ENCODE data around the gene GPR31. TPM values are rescaled to one million over a fixed set of nuclear protein-coding genes. Genes with fewer than 3 reads are reported as not detected.

The GPR31 gene
- total and polyA plus RNA-seq, 2 of the 4 experiments (the other 2 are of a cell fraction), result not detected

DNA sequence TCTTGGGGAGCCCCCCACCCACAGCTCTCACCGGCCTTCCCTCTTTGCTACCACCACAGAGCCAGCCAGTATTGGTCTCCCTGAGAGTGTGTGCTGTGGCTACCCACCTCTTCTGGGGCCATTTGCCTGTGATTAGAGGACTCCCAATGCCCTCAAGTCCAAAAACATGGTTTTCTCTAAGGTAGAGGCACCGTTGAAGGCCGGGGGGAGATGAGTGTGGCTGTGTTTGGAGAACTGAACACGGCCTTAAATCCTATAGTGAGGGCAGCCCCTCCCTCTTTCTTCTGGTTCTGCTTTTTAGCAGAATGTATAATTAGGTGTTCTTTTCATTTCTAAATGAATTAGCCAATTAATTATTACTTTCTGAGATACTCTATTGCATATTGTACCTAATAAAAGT lies 32.4 kb downstream of the GPR31 start:
- H3K9me1 ChIP-seq (ENCODE audit: insufficient read depth, low read length), result no peaks in the 10 kb centered on the region
- CTCF ChIA-PET, result no interaction called here
- no peaks in the 10 kb centered on the region for H3K4me1 ChIP-seq (ENCODE audit: control insufficient read depth, insufficient read depth, low read length)
- no peak overlapping the region for H2BK120ac ChIP-seq (ENCODE audit: low read depth, low read length)
- H2AK9ac ChIP-seq (replicated peaks; ENCODE audit: low read depth, low read length, poor library complexity), result no peak overlapping the region
- H4K8ac ChIP-seq (ENCODE audit: low read depth in 2 of 2, low read length in 2 of 2), result no peak overlapping the region
- in situ Hi-C loops (cut with MboI; ENCODE audit: low sequenced_read_pairs), result no loop called here
- no peaks in the 10 kb centered on the region for H3K36me3 ChIP-seq (ENCODE audit: control insufficient read depth, insufficient read depth, low read length)
- no CpG with 5 or more reads among the region's 4 CpGs for WGBS, 2 experiments (ENCODE audit: extremely low coverage in 2 of 2, insufficient read length in 1 of 2)
- H3K4me3 ChIP-seq (ENCODE audit: insufficient read depth, low read depth, low read length), result no peak overlapping the region
- intact Hi-C loops (cut with micrococcal nuclease), result no loop called here
- no peak overlapping the region for H2AFZ ChIP-seq (replicated peaks; ENCODE audit: low read length, poor library complexity)
- no peaks in the 10 kb centered on the region for H4K20me1 ChIP-seq (ENCODE audit: insufficient read depth, low read length)
- TF ChIP-seq MXI1 (IDR thresholded peaks at IDR 0.05; ENCODE audit: borderline replicate concordance, low read depth, low read length), result no peak
- no peak overlapping the region for H3K56ac ChIP-seq (ENCODE audit: extremely low read depth, insufficient read depth, low read length)
- no peak overlapping the region for H4K5ac ChIP-seq (ENCODE audit: low read depth, low read length)
- no peak overlapping the region for H4K91ac ChIP-seq (ENCODE audit: insufficient read depth, low read depth, low read length)
- H3K9ac ChIP-seq (ENCODE audit: low read depth, low read length), result no peak overlapping the region
- ATAC-seq (ENCODE audit: low read depth) (no peak), DNase-seq (no peak)
- no peak overlapping the region for H2BK15ac ChIP-seq (ENCODE audit: low read depth, low read length)
- no peak overlapping the region for H2BK20ac ChIP-seq (ENCODE audit: low read depth, low read length)
- H2BK5ac ChIP-seq (ENCODE audit: low read depth, low read length, poor library complexity, severe bottlenecking), result no peak overlapping the region
- H3K27ac ChIP-seq (ENCODE audit: insufficient read depth, low read length), result no peak overlapping the region
- no peak overlapping the region for H3K23ac ChIP-seq (ENCODE audit: low read depth, low read length)
- no peaks in the 10 kb centered on the region for H3K79me1 ChIP-seq (ENCODE audit: low read depth in 1 of 2, low read length in 2 of 2)
- H3K27me3 ChIP-seq (ENCODE audit: control insufficient read depth, insufficient read depth, low read length), result no peaks in the 10 kb centered on the region
- dilution Hi-C loops (cut with HindIII; ENCODE audit: low sequenced_read_pairs, unreplicated experiment), result no loop called here
- no peak overlapping the region for H2AK5ac ChIP-seq (ENCODE audit: low read depth, low read length)
- no peak overlapping the region for H3K4ac ChIP-seq (ENCODE audit: low read depth, low read length)
- no TSS peak for BruUV-seq (replicated peaks)
- peaks cover 15% of the 10 kb centered on the region for H3K9me3 ChIP-seq (ENCODE audit: control insufficient read depth, insufficient read depth, low read length)
- H3K4me2 ChIP-seq (ENCODE audit: low read depth, low read length), result no peak overlapping the region
- POLR2A ChIA-PET (ENCODE audit: unreplicated experiment), result no interaction called here
- H3K14ac ChIP-seq (replicated peaks; ENCODE audit: low read depth, low read length), result no peak overlapping the region
- no peak overlapping the region for H3K18ac ChIP-seq (ENCODE audit: low read depth, low read length)
